Spleen (tissue), 11 donors: ENCODE measurements around the gene RAD51D. TPM values are rescaled to one million over a fixed set of nuclear protein-coding genes. Genes with fewer than 3 reads are reported as not detected.

Experiments used
- DNase-seq: peaks from one replicate; pipeline ENCODE4 v3.0.0-alpha.2; 2020
- H3K27ac ChIP-seq, 8 donors: fragments of 200-600 bp; sonication (generic) in 7 of 8; 1 replicate in 4 of 8; 2 replicates in 4 of 8; pipeline versions ENCODE4 v1.5.0 to v1.8.0; 2016 to 2021; ENCODE audit warnings: inconsistent platforms in 4 of 8, mild to moderate bottlenecking in 4 of 8, moderate library complexity in 1 of 8
- H3K27me3 ChIP-seq, 7 donors: fragments of 200-600 bp; sonication (generic) in 6 of 7; replicated peaks in 1 of 7; 1 replicate in 4 of 7; 2 replicates in 3 of 7; pipeline versions ENCODE4 v1.5.0 to v1.8.0; 2016 to 2021; ENCODE audit warnings: inconsistent platforms in 3 of 7, mild to moderate bottlenecking in 1 of 7
- H3K36me3 ChIP-seq, 6 donors: fragments of 200-600 bp; sonication (generic) in 5 of 6; 1 replicate in 4 of 6; 2 replicates in 2 of 6; pipeline versions ENCODE4 v1.5.0 to v1.8.0; 2016 to 2021; ENCODE audit warnings: inconsistent platforms in 2 of 6
- H3K4me1 ChIP-seq, 6 donors: fragments of 200-600 bp; sonication (generic) in 5 of 6; 1 replicate in 3 of 6; 2 replicates in 3 of 6; pipeline versions ENCODE4 v1.5.0 to v1.8.0; 2016 to 2021; ENCODE audit warnings: inconsistent platforms in 3 of 6
- H3K4me3 ChIP-seq, 8 donors: fragments of 200-600 bp; sonication (generic) in 7 of 8; 1 replicate in 4 of 8; 2 replicates in 4 of 8; pipeline versions ENCODE4 v1.5.0 to v1.8.0; 2016 to 2021; ENCODE audit warnings: inconsistent platforms in 4 of 8, mild to moderate bottlenecking in 4 of 8, moderate library complexity in 2 of 8
- H3K9me3 ChIP-seq, 8 donors: fragments of 200-600 bp; sonication (generic) in 7 of 8; 1 replicate in 4 of 8; 2 replicates in 4 of 8; pipeline versions ENCODE4 v1.5.0 to v1.8.0; 2016 to 2021; ENCODE audit warnings: inconsistent platforms in 4 of 8
- POLR2A ChIP-seq, 3 donors: fragments of 450-650 bp; IDR thresholded peaks; one replicate each; pipeline ENCODE4 v1.5.1; 2017; ENCODE audit warnings: antibody characterized with exemption in 3 of 3, mild to moderate bottlenecking in 1 of 3
- POLR2AphosphoS5 ChIP-seq, 3 donors: sonication (generic); formaldehyde crosslinking; IDR thresholded peaks; one replicate each; pipeline ENCODE4 v1.5.1; 2017; ENCODE audit warnings: antibody characterized with exemption in 3 of 3
- WGBS, 5 donors: extraction: QIAGEN DNeasy Blood & Tissue Kit in 3 of 5; methylation state at CpG; one replicate each; pipeline versions ENCODE4 v1.1.5 to v1.1.7; 2013 to 2018; 5-methylcytosine and 5-hydroxymethylcytosine counted together
- intact Hi-C: fragments of 100-400 bp; cut with DNase I; formaldehyde crosslinking; loops from one replicate; pipeline ENCODE4 v1.15.0; 2023; ENCODE audit warnings: low total_unique reads
- polyA plus RNA-seq, 3 donors: library from polyadenylated mRNA; stranded (reverse); fragments of 200-250 nt; gene quantifications; one replicate each; pipeline ENCODE4 v1.2.1, GENCODE V29; 2013
- total RNA-seq, 7 donors: library from RNA; depleted of rRNA in 3 of 7; stranded (reverse); fragments of >200 nt in 3 of 7; fragmentation: NEBNext Ultra II Directional in 4 of 7; extraction: Animal tissue kit (Norgen Biotek cat#: 25700) in 4 of 7; gene quantifications; one replicate each; pipeline versions ENCODE4 v1.1.0 to v1.2.1, GENCODE V29; 2016 to 2021
- TF ChIP-seq, protein P1 (sequence below), 11 experiments: fragments of 200-600 bp in 7 of 11; fragments of 450-650 bp in 4 of 11; sonication (generic) in 4 of 11; IDR thresholded peaks in 8 of 11; conservative IDR thresholded peaks in 3 of 11; 1 replicate in 7 of 11; 2 replicates in 4 of 11; pipeline versions ENCODE4 v1.4.0 to v1.8.0; 2016 to 2021; ENCODE audit warnings: antibody characterized with exemption in 11 of 11, inconsistent platforms in 4 of 11, mild to moderate bottlenecking in 1 of 11
- donor health status: healthy with polysubstance abuse.
- donor health status: DM: no; HTN: no; CAD: no; lungs with moderate emphysema.
- donor health status: DM: no; HTN: no; CAD: no.
- donor health status: Bipolar disorder and iron deficiency.
- donor health status: healthy.
- donor health status: DM: no; HTN: no; CAD: no.
- donor health status: DM: yes; HTN: yes; CAD: no.

Gene RAD51D
- total and polyA plus RNA-seq, 10 donors, result 4.0 to 24.1 (median 14.4) TPM

DNA sequence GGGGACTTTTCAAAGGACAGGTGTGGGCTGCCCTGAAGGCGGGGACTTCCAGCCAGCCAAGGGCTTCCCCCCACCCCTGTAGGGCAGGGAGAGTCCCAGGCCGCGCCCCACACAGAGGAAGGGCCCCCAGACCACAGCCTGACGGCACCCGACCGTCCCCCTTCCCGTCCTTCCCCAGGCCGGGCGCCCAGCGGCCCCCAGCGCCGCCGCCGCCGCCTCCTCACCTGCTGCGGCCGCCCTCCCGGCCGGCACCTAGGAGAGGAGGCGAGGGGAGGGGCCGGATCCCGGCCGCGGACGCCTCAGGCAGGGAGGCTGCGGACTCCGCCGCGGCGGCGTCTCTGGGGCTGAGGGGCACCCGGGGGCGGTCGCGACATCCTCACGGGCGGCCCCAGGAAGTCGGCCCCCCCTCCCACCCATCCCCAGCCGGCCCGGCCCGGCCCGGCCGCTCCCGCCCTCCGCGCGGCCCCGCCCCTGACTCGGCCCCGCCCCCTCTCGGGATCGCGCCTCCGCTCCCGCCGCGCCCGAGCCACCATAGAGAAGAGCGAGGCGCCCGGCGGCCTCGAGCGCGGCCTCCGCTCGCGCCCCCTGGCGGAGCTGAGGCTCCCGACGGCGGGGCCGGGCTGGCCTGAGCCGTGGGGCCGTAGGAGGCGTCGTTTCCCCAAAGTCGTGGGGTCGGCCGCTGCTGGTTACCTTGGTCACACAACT, 30.6 kb downstream of the RAD51D start:
- H3K4me1 ChIP-seq, result peaks cover 12 to 62% (median 38%) of the 10 kb centered on the region in 6 donors
- intact Hi-C loops, result loop anchor here (2.0 to 10.0 kb wide), 2 partner anchors 64 to 90 kb away; no protein-coding TSS in a partner anchor
- DNase-seq, result peak; percentile 97
- no peaks in the 10 kb centered on the region for H3K27me3 ChIP-seq
- no peaks in the 10 kb centered on the region for H3K9me3 ChIP-seq
- H3K4me3 ChIP-seq, result peak overlapping the region; percentile 71 to 97 (median 90)
- peak overlapping the region; percentile 90 to 98 (median 96) for H3K27ac ChIP-seq
- WGBS, 5 donors, result 0 to 2% (median 0%) methylated on average over 1 to 80 of the region's 80 CpGs
- TF ChIP-seq, protein P1, sequence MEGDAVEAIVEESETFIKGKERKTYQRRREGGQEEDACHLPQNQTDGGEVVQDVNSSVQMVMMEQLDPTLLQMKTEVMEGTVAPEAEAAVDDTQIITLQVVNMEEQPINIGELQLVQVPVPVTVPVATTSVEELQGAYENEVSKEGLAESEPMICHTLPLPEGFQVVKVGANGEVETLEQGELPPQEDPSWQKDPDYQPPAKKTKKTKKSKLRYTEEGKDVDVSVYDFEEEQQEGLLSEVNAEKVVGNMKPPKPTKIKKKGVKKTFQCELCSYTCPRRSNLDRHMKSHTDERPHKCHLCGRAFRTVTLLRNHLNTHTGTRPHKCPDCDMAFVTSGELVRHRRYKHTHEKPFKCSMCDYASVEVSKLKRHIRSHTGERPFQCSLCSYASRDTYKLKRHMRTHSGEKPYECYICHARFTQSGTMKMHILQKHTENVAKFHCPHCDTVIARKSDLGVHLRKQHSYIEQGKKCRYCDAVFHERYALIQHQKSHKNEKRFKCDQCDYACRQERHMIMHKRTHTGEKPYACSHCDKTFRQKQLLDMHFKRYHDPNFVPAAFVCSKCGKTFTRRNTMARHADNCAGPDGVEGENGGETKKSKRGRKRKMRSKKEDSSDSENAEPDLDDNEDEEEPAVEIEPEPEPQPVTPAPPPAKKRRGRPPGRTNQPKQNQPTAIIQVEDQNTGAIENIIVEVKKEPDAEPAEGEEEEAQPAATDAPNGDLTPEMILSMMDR (IDR thresholded peaks at IDR 0.05 in 8 of 11, conservative IDR thresholded peaks at IDR 0.05 in 3 of 11), result peak in 10 of 11 experiments; percentile 63 to 95 (median 90)
- peak; percentile 66 to 81 (median 78) for TF ChIP-seq POLR2AphosphoS5 (IDR thresholded peaks at IDR 0.05)
- peak in 1 of 3 donors; percentile 18 for TF ChIP-seq POLR2A (IDR thresholded peaks at IDR 0.05)
- H3K36me3 ChIP-seq, result no peaks in the 10 kb centered on the region

- 0% methylated on average over 23 to 26 of the region's 26 CpGs for WGBS, 5 donors
These were observed 31.2 kb downstream of the RAD51D start for GRCh38 chr17:35088356-35088880.

GRCh38 chr17:35087731-35088355, 31.8 kb downstream of the RAD51D start:
- Histone ChIP-seq H3K27me3 (no peaks in the 10 kb centered on the region), H3K27ac (peak overlapping the region; percentile 90 to 98 (median 96)), H3K9me3 (no peaks in the 10 kb centered on the region), H3K36me3 (no peaks in the 10 kb centered on the region), H3K4me1 (peaks cover 13 to 74% (median 42%) of the 10 kb centered on the region in 6 donors), H3K4me3 (peak overlapping the region; percentile 71 to 97 (median 90))
- intact Hi-C loops, result loop anchor here (2.0 to 10.0 kb wide), 2 partner anchors 63 to 89 kb away; no protein-coding TSS in a partner anchor
- no peak for DNase-seq
- WGBS, 5 donors, result 4 to 12% (median 10%) methylated on average over 9 of the region's 9 CpGs
- TF ChIP-seq, protein P1 (IDR thresholded peaks at IDR 0.05 in 8 of 11, conservative IDR thresholded peaks at IDR 0.05 in 3 of 11), result no peak
- TF ChIP-seq POLR2A (IDR thresholded peaks at IDR 0.05) (no peak), POLR2AphosphoS5 (IDR thresholded peaks at IDR 0.05) (no peak)

More at GRCh38 chr17:35088356-35088880, 31.2 kb downstream of the RAD51D start:
- TF ChIP-seq, protein P1 (IDR thresholded peaks at IDR 0.05 in 8 of 11, conservative IDR thresholded peaks at IDR 0.05 in 3 of 11), result peak in 1 of 11 experiments; percentile 5
- TF ChIP-seq POLR2AphosphoS5 (IDR thresholded peaks at IDR 0.05), result peak in 2 of 3 donors; percentile 52 to 60
- no peak for TF ChIP-seq POLR2A (IDR thresholded peaks at IDR 0.05)
- Histone ChIP-seq H3K9me3 (no peaks in the 10 kb centered on the region), H3K4me1 (peaks cover 12 to 68% (median 39%) of the 10 kb centered on the region in 6 donors), H3K27ac (peak overlapping the region; percentile 90 to 98 (median 96)), H3K4me3 (peak overlapping the region; percentile 71 to 97 (median 90)), H3K27me3 (no peaks in the 10 kb centered on the region), H3K36me3 (no peaks in the 10 kb centered on the region)
- peak; percentile 89 for DNase-seq
- intact Hi-C loops, result loop anchor here (2.0 to 10.0 kb wide), 2 partner anchors 64 to 90 kb away; no protein-coding TSS in a partner anchor
